NCI-H1105 (cell line): ENCODE data around the gene RGS9.
"Not testable (repeated sequence)": the region's sequence is repeated elsewhere in the genome, so short reads cannot be mapped to it uniquely, and the experiment has no call there.

Experiments used
- DNase-seq: peaks from one replicate; lab custom pipeline; 2025; lab: John Stamatoyannopoulos, UW

RGS9 gene

DNA sequence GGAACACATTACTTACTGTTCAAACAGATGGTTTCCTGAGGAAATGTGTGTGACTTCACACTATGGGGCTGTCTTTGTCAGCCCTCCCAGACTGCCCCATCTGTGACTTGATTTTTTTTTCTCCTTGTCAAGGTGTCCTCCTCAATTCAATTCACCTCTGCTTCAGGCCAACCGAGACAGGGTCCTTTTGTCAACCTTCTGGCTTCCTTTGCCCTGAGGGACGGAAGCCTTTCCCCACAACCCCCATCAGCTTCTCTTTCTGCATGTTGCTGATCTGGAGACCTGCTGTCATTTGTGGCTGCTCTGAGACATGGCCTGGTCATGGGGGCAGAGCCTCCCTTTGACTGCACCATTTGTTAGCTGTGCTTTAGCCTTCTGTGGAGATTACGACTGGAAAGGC, 21.3 kb upstream of the RGS9 start:
- no peak for DNase-seq

DNA sequence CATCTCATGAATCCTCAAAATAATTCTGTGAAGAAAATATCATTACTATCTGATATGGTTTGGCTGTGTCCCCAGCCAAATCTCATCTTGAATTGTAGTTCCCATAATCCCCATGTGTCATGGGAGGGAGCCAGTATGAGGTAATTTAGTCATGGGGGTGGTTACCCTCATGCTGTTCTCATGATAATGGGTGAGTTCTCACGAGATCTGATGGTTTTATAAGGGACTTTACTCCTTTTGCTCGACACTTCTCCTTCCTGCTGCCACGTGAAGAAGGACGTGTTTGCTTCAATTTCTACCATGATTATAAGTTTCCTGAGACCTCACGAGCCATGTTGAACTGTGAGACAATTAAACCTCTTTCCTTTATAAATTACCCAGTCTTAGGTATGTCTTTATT, 20.7 kb upstream of the RGS9 start:
- DNase-seq = not testable (repeated sequence)

- no peak for DNase-seq
These were observed 19.7 kb upstream of the RGS9 start for GRCh38 chr17:65117384-65118035.

DNA sequence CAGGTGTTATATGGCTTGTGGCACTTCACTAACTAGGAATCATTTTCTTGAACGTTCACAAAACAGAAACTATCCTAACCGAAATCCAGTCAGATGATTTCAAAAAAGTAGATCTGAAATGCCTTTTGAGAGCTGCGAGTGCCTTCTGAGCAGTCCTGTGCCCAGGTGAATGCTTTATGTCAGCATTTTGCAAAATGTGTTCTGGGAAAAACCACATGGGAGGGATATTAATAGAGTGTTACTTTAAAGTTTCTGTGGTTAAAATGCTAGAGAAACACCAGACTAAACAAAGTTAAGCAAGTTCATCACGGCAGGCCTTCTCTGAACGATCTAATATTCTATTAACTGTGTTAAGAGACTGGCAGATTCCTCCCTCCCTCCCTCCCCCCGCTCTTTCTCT, 15.8 kb upstream of the RGS9 start:
- no peak for DNase-seq

- no peak for DNase-seq
These were observed 15.0 kb upstream of the RGS9 start for GRCh38 chr17:65121916-65122806.

DNA sequence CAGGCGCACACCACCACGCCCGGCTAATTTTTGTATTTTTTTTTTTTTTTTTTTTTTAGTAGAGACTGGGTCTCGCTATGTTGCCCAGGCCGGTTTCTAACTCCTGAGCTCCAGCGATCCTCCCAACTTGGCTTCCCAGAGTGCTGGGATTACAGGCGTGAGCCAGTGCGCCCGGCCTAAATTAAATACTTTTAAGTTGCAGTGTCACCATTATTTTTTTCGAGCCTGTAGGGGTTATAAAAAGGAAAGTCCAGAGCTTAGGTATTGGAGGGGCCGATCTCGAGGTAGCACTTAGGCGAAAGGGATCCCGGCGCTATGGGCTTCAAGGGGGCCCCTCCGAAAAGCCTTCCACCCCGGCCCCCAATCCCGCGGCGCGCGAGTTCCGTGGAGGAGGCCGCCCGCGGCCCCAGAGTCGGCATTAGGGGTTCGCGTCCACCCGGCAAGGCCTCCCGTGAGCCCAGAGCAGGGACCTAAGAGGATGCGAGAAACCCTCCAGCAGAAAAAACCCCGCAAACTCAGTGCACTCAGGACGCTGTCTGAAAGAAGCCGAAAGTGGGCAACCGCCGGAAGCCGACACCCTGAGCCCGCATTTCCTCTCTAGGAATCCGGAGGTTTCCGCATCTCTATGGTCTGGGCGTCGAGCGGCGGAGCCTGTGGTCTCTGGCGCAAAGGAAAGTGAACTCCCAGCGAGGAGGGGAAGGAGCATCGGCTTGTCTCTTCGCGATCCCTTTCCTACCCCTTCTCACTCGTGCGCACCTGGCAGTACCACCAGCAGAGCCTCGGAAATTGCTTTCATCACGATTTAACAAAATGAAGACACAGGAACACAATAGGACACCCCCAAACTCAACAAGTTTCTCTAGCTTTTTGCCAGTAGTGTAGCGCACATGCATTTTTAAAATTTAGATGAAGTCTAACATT, 14.1 kb upstream of the RGS9 start:
- peak; percentile 83 for DNase-seq

- DNase-seq = no peak
These were observed 13.2 kb upstream of the RGS9 start for GRCh38 chr17:65123757-65124675.

DNA sequence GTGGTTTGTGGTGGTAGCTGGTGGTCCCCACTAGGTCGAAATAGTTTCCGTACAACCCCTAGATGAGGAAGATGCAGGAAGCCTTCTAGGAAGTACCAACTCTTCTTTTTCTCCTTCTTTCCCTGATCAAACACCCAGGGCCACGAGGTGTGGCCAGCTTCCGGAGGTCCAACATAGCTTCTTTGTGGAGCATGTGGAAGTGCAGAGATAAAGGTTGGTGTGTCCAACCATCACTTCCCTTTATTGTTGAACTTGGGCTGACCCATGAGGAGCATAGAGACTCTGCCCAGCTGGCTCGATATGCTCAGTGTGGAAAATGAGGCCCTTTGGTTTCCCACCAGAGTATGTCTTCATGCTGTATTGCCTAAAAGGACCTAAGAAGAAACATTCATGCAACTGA, 6.3 kb upstream of the RGS9 start:
- no peak for DNase-seq

DNA sequence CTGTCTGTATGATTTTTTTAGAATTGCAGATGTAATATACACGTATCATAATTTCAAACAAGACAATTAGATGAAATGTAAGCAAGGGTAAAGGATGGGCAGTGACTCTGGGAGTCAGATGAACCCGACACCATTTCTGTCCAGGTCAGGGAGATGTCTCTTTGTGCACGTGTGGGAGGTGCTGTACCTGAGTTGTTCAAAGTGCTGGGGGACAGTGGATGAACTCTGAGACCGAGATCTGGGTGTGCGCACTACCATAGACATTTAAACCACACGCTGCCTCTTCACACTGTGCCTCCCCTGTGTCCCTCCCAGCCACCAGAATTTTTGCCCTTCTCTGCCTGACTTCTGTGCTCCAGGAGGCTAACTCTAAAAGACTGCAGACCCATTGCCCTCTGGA, 5.9 kb upstream of the RGS9 start:
- no peak for DNase-seq

DNA sequence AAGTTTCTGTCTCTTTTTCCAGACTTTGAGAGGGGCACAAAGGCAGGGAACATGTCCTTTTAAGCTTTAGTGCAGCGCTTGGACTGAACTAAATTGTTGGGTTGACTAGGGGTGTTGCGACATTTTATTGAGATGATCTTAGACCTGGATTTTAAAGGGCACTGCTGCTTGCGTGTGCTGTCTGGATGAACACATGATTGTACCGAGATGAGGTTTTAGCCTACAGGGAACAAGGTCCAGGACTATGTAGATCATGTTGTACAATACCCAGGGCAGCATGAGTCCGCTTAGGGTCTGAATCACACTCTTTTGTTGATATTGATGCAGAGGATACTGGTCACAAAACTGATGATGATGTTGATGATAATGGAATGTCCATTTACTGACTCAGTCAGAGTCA, 5.2 kb upstream of the RGS9 start:
- DNase-seq = no peak

GRCh38 chr17:65134035-65134434, 3.1 kb upstream of the RGS9 start:
- no peak for DNase-seq

DNA sequence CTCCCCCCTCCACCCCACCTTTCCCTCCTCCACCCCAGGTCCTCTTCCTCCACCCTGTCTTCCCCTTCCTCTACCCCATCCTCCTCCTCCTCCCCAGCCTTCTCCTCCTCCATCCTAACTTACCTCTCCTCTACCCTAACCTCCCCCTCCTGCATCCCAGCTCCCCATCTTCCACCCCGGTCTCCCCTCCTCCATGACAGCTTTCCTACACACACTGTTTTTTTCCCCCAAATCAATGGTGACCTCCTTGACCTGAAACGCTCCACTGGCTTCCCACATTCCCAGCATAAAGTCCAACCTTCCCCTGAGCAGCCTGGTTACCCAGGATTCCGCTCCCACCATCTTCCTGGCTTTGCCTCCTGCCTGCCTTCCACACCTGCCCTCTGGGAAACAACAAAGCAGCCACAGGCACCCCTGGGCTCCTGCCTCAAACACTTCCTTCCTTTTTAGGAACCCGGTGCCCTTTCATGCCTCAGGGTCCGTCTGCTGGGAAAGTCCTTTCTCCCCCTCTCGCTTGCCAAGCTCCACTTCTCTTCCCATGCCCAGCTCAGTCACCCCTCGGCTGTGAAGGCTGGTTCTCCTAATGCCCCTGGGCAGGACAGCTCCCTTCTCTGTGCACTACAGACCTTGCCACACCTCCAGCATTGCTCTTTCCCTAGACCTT, 2.1 kb downstream of the RGS9 start:
- DNase-seq = no peak

GRCh38 chr17:65142247-65142646, 5.1 kb downstream of the RGS9 start:
- DNase-seq = no peak

GRCh38 chr17:65143889-65144604, 6.9 kb downstream of the RGS9 start:
- no peak for DNase-seq

GRCh38 chr17:65145743-65146142, 8.6 kb downstream of the RGS9 start:
- no peak for DNase-seq

GRCh38 chr17:65147955-65148354, 10.8 kb downstream of the RGS9 start:
- no peak for DNase-seq

DNA sequence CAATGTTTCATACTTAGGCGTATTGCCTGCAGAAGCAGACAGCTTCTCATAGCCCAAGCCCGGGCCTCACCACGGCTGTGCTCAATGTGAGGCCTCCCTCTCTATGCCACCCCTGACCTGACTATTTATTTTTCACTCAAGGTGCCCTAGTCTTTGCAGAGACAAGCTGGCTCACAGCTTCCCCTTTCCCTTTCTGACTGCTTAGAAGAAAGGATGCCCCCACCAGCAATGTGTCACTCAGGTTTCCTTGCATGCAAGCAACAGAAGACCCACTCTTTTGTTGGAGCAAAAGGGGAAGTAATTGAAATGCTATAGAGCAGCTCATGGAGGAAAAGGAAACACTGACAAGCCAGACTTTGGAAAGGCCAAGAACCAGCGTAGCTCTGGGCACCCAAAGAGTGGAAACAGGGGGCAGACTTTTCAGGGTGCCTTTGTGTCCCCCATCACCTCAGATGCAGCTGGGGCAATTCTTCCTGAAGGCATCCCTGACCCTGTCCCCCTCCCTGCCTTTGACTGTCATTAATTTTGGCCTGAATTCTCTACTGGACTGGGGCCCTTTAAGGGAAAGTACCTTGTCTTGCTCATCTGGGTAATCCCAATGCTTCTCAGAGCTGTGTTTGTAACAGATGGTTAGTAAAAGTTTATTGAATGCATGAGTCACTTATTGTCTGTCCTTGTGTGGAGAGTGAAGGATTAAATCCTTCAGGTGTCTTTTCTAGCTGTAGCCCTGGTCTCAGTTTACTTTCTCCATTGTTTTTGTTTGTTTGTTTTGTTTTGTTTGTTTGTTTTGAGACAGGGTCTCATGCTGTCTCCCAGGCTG, 17.8 kb downstream of the RGS9 start:
- DNase-seq = no peak

DNA sequence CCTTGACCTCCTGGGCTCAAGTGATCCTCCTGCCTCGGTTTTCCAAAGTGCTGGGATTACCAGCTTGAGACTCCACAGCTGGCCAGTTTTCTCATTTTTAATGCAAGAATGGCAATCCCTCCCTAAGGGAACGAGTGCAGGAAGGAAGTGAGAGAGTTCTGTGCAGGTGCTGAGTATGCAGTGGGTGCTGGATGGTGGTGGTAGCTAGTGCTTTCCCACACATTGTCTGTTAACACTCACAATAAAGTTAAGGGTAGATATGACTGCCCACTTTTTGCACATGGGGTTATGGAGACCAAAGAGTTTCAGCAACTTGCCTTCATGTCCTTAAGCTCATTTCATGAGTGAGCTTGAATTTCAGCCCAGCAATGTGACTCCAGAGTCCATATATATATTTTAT, 18.5 kb downstream of the RGS9 start:
- no peak for DNase-seq

DNA sequence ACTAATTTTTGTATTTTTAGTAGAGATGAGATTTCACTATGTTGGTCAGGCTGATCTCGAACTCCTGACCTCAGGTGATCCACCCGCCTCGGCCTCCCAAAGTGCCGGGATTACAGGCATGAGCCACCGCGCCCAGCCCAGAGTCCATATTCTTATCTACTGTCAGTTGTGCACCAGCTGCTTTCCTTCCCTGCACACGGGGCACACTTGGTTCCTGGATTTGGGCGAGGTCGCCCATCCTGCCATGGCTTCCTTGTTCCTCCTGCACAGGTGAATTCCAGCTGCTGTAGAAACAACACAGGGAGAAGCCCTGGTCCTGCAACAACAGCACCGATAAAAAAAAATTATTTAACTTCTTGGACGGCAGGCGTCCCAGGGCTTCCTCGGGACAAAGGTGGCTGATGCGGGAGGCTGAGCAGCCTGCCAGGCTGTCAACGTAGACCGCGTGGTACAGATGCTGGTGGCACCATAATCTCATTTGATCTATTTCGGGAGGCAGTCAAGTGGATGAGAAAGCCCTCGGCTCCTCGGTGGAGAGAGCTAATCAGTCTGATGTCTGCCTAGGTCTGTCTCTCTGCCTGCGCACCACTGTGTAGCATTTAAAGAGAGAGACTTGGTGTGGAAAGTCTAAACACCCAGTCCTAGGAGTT, 19.1 kb downstream of the RGS9 start:
- DNase-seq = no peak
